HG03196 (cell line): ENCODE measurements around the gene IL17RB.

Experiments
- ATAC-seq: cut with Tn5 transposase; IDR thresholded peaks from one replicate; pipeline ENCODE4 v1.9.1; 2021; ENCODE audit not compliant: unreplicated experiment

The IL17RB gene

DNA sequence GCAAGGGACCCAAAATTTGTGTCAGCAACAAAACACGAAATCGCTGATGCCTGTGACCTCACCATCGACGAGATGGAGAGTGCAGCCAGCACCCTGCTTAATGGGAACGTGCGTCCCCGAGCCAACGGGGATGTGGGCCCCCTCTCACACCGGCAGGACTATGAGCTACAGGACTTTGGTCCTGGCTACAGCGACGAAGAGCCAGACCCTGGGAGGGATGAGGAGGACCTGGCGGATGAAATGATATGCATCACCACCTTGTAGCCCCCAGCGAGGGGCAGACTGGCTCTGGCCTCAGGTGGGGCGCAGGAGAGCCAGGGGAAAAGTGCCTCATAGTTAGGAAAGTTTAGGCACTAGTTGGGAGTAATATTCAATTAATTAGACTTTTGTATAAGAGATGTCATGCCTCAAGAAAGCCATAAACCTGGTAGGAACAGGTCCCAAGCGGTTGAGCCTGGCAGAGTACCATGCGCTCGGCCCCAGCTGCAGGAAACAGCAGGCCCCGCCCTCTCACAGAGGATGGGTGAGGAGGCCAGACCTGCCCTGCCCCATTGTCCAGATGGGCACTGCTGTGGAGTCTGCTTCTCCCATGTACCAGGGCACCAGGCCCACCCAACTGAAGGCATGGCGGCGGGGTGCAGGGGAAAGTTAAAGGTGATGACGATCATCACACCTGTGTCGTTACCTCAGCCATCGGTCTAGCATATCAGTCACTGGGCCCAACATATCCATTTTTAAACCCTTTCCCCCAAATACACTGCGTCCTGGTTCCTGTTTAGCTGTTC, 35.0 kb upstream of the IL17RB start:
- ATAC-seq, result no peak

DNA sequence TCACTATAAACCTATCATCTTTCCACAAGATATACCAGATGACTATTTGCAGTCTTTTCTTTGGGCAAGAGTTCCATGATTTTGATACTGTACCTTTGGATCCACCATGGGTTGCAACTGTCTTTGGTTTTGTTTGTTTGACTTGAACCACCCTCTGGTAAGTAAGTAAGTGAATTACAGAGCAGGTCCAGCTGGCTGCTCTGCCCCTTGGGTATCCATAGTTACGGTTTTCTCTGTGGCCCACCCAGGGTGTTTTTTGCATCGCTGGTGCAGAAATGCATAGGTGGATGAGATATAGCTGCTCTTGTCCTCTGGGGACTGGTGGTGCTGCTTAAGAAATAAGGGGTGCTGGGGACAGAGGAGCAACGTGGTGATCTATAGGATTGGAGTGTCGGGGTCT, 33.9 kb upstream of the IL17RB start:
- ATAC-seq, result no peak

GRCh38 chr3:53813229-53813628, 33.1 kb upstream of the IL17RB start:
- no peak for ATAC-seq

GRCh38 chr3:53813876-53814275, 32.5 kb upstream of the IL17RB start:
- no peak for ATAC-seq

- no peak for ATAC-seq
Measured at GRCh38 chr3:53815067-53815466, 31.3 kb upstream of the IL17RB start.

GRCh38 chr3:53815651-53816050, 30.7 kb upstream of the IL17RB start:
- ATAC-seq, result no peak

DNA sequence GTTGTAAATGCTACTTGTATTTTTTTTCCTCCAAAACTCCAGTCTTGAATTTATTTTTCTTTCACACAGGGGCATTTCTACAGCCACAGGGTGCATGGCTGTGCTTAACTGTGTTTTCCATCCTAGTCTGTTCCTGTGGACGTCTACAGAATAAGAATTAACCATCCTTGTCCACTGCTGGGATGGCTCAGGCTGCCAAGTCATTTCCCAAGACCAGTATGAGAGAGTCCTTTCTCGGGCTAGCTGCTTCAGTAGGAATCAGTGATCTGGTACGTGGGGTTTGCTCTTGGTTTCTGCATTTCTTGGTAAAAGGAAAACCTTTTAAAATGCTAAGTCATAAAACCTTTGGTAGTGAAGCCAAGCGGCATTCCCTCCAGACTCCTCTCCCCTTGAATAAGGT, 29.9 kb upstream of the IL17RB start:
- ATAC-seq, result no peak

- no peak for ATAC-seq
Measured at GRCh38 chr3:53817211-53817610, 29.2 kb upstream of the IL17RB start.

- no peak for ATAC-seq
Measured at GRCh38 chr3:53817809-53818208, 28.6 kb upstream of the IL17RB start.

GRCh38 chr3:53818221-53819162, 27.9 kb upstream of the IL17RB start:
- no peak for ATAC-seq

DNA sequence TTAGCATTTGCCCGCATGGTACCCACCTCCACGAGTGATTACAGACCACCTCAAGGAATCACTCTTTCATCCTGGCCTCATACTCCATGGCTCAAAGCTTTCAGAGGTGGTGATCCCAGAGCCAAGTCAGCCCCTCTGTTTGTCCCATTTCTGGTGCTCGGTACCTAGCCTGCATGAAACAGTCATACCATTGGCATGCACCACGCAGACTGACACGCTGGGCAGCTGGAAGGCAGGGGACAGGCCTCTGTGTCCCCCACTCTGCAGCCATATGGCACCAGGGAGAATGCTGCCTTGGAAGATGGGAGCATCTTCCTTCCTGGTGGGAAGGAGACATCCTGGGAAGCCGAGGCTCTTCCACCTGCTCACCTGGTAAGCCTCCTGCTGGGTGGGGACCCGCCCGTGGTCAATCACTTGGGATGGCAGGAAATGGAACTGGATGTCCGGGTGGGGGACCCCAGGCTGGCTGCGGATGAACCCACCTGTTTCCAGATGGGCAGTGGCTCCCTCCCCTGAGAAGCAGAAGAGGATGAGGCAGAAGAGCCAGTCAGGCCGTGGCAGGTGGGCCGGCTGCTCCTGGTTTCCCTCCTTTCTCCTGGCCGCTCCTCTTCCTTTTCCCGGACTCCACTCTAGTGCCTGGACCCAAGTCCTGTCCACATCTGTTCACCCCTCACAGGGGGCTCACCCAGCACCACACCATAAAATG, 27.1 kb upstream of the IL17RB start:
- no peak for ATAC-seq

DNA sequence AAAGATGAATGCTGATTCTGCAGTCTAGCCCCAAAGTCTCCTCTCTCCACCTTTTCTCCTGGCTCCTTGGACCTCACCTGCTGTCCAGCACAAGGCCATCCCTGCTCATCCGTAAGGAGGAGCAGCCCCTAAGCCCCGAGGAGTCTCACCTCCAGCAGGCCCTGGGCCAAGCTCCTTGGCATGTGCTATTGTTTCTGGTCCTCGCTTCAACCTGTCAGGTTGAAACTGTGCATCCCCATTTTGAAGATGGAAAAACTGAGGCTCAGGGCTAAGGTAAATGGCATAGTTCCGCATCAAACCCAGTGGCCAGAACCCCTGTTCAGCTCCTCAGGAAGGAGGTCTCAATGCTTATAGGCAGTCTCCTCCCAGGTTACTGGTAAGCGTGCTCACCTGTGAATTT, 26.3 kb upstream of the IL17RB start:
- no peak for ATAC-seq

DNA sequence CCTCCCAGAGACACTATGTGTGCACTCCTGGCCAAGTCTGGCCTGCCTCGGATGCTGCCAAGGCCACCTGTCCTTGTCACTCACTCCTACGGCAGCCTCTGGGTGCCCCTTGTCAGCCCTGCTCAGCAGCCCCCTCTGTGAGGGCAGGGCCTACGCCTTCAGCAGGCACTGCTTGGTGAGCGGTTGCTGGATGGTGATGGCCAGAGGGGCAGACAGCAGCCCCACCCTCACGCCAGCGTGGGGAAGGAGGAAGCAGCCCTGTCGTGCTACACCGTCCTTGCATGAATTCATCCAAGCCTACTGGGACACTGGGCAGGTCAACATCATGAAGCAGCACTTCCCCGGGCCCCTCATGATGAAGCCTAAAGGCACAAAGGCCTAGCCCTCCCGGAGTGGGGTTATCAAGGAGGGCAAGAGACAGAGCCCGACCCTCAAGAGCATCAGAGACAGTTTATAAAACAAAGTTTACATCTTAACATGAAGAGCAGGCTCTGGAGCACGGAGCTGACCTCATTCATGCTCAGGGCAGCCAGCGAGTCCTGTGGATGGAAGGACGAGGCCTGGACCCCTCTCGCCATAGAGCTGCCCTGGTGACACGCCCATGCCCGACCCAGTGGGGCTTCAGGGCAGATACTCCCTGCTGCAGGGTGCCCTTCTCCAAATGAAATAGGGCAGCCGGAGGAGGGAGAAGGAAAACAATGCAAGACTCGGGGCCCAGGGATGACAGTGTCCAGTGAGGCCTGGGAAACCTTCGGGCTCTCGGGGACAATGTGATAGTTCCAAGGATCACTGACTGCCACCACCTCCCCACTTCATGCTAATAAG, 25.4 kb upstream of the IL17RB start:
- no peak for ATAC-seq

- no peak for ATAC-seq
Measured at GRCh38 chr3:53821631-53822121, 24.7 kb upstream of the IL17RB start.

DNA sequence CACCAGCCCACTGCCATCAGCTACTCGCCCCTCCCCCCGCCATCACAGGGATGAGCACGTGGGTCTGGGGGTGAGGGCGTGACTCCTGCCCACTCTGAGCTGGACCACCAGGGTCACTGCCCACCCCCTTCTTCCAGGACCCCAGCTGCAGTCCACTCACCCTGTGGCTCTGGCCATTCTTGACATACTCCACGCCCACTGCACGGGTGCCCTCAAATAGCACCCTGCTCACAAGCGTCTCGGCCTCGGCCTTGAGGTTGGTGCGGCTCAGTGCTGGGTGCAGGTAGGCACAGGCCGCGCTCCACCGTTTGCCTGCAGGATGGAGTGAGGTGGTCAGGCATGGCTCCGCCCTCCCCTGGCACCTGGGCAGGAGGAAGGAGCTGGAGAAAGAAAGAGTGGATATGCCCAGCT, 24.0 kb upstream of the IL17RB start:
- ATAC-seq, result no peak

GRCh38 chr3:53823026-53823955, 23.1 kb upstream of the IL17RB start:
- ATAC-seq, result no peak

DNA sequence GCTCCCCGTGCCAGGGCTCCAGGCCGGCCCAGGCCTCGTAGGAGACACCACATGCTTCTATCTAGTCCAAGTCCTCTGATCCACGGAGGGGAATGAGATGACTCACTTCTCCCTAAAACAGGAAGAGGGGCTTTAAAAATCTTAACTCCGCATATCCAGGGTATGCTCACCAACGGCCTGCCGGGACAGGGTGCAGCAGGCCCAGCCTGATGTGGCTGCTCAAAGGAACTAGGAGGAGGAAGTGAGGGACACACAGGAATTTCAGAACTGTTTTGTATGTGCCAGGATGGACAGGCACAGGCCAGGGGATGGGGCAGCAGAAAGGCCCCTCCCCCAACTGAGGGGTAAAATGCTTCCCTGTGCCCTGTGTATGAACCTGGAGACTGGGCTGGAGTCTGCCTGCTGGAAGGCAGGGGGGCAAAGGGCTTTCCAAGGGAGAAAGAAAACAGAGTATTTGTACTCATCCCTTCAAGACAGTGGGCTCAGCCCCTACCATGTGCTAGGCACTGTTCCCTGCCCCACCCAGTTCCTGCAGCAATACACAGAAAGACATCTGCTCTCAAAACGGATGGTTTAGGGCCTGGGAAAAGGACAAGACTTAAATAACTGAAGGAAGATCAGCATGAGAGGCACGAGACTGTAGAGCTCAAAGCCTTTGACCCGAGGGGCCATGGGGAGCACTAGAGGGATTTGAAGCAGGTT, 22.3 kb upstream of the IL17RB start:
- no peak for ATAC-seq

DNA sequence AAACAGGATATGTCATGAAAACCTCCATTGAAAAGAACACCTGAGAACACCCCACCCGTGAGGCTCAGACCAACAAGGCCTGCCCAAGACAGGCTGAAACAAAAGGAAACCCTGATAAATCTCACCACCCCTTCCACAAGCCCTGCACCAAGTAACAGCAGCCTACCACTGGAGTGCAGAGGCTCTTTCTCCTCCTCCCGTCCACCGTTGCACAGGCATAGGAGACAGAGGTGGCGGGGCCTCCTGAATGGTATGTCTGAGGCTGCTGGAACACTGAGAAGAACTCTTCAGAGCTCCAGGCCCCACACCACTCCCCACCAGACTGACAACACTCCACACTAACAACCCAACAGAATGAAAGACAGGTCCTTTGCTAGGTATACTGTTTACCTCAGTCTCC, 21.6 kb upstream of the IL17RB start:
- ATAC-seq, result no peak

GRCh38 chr3:53826048-53826447, 20.3 kb upstream of the IL17RB start:
- ATAC-seq, result no peak
